Fibroblast of lung (primary cell): ENCODE measurements around the gene GEMIN8.

Experiments used
- CTCF ChIP-seq, 2 donors: IDR thresholded peaks in 1 of 2; conservative IDR thresholded peaks in 1 of 2; 1 replicate in 1 of 2; 2 replicates in 1 of 2; pipeline ENCODE4 v1.5.1; 2011 to 2012; ENCODE audit warnings: low read length in 2 of 2, control low read depth in 1 of 2, inconsistent platforms in 1 of 2, low read depth in 1 of 2, mild to moderate bottlenecking in 1 of 2
- EZH2 ChIP-seq: IDR thresholded peaks from 2 replicates; pipeline ENCODE4 v1.5.1; 2012; ENCODE audit warnings: low read length, control low read depth, mild to moderate bottlenecking; ENCODE audit errors: missing control alignments

DNA sequence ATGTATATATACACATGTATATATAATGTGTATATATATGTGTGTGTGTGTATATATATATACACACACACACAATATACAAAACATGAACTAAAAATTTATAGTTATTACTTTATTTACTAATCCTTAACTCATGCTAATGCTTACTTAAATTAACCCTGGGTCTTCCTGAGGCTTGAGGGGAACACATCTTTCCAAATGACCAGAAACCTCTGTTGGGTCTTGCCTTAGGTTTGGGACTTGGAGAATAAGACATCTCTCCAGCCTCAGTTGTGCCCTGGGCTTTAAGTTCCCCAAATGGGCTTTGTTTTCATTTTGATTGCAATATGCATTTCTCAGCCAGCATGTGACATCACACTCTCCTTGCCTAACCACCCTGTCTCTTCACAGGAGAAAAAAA is 7.7 kb downstream of the GEMIN8 start:
- no peak for TF ChIP-seq CTCF (conservative IDR thresholded peaks at IDR 0.05 in 1 of 2, IDR thresholded peaks at IDR 0.05 in 1 of 2; ENCODE audit: low read depth in 1 of 2, low read length in 2 of 2)
- no peak for TF ChIP-seq EZH2
